PC-3 (cell line): ENCODE data around the gene UBE2S. TPM values are rescaled to one million over a fixed set of nuclear protein-coding genes. Genes with fewer than 3 reads are reported as not detected.
A peak's percentile ranks its signal among the peaks of the same experiment; 100 is the strongest.

Experiments used
- ATAC-seq: fragments of 200-7000 bp; cut with Tn5 transposase; 2 replicates; pipeline ENCODE4 v1.9.1; 2020; ENCODE audit warnings: mild to moderate bottlenecking, moderate library complexity
- BruUV-seq: library from RNA; stranded (reverse); fragments of 400-500 nt; replicated peaks from 2 replicates; lab custom pipeline; 2021; lab: Mats Ljungman, UMichigan
- CTCF ChIA-PET: fragments of 300-600 bp; sonication (Branson Sonifier 250); formaldehyde crosslinking; loops from one replicate; lab custom pipeline; 2022; ENCODE audit warnings: antibody characterized with exemption; lab: Charles Lee
- POLR2A ChIA-PET: fragments of 300-600 bp; sonication (Branson Sonifier 250); formaldehyde crosslinking; loops from one replicate; lab custom pipeline; 2022; ENCODE audit warnings: antibody characterized with exemption; ENCODE audit not compliant: unreplicated experiment; lab: Charles Lee
- DNase-seq: peaks from one replicate; pipeline ENCODE4 v3.0.0-alpha.2; 2015
- H2AFZ ChIP-seq: fragments of 300-600 bp; sonication (generic); 2 replicates; pipeline ENCODE4 v1.6.0; 2016; ENCODE audit warnings: antibody characterized with exemption, low read length
- H3F3A ChIP-seq: fragments of 300-600 bp; sonication (generic); one replicate; pipeline ENCODE4 v1.6.0; 2017; ENCODE audit warnings: antibody characterized with exemption, low read length, control low read depth, mild to moderate bottlenecking; ENCODE audit not compliant: unreplicated experiment
- H3K27ac ChIP-seq: fragments of 300-600 bp; sonication (generic); 2 replicates; pipeline ENCODE4 v1.5.1; 2016; ENCODE audit warnings: mild to moderate bottlenecking, low read length
- H3K27me3 ChIP-seq: fragments of 300-600 bp; sonication (generic); 2 replicates; pipeline ENCODE4 v1.6.1; 2016; ENCODE audit warnings: low read length, mixed read lengths
- H3K36me3 ChIP-seq: fragments of 300-600 bp; sonication (generic); 2 replicates; pipeline ENCODE4 v1.6.1; 2016; ENCODE audit warnings: low read depth, mixed run types, low read length, mixed read lengths
- H3K4me1 ChIP-seq: fragments of 300-600 bp; sonication (generic); 2 replicates; pipeline ENCODE4 v1.5.1; 2016; ENCODE audit warnings: low read length; ENCODE audit not compliant: insufficient read depth
- H3K4me2 ChIP-seq: fragments of 300-600 bp; sonication (generic); 2 replicates; pipeline ENCODE4 v1.6.0; 2016; ENCODE audit warnings: low read length
- H3K4me3 ChIP-seq: fragments of 300-600 bp; sonication (generic); 2 replicates; pipeline ENCODE4 v1.5.1; 2016; ENCODE audit warnings: mild to moderate bottlenecking, low read length, mixed read lengths
- H3K79me2 ChIP-seq: fragments of 300-600 bp; sonication (generic); 2 replicates; pipeline ENCODE4 v1.6.1; 2017; ENCODE audit warnings: low read length, mixed read lengths
- H3K9ac ChIP-seq: fragments of 300-600 bp; sonication (generic); 2 replicates; pipeline ENCODE4 v1.6.0; 2016; ENCODE audit warnings: mild to moderate bottlenecking, low read length
- H3K9me2 ChIP-seq: fragments of 300-600 bp; sonication (generic); replicated peaks from 2 replicates; pipeline ENCODE4 v1.6.1; 2016; ENCODE audit warnings: mixed run types, low read length, mixed read lengths
- H3K9me3 ChIP-seq: fragments of 300-600 bp; sonication (generic); 2 replicates; pipeline ENCODE4 v1.6.1; 2016; ENCODE audit warnings: low read length, mixed read lengths
- H4K20me1 ChIP-seq: fragments of 300-600 bp; sonication (generic); 2 replicates; pipeline ENCODE4 v1.6.1; 2016; ENCODE audit warnings: low read length, mixed read lengths
- EZH2 ChIP-seq: fragments of 300-600 bp; sonication (generic); IDR thresholded peaks from one replicate; pipeline ENCODE4 v1.6.1; 2017; ENCODE audit warnings: antibody characterized with exemption, mild to moderate bottlenecking, low read length; ENCODE audit not compliant: unreplicated experiment
- EZH2phosphoT487 ChIP-seq: fragments of 300-600 bp; sonication (generic); IDR thresholded peaks from 2 replicates; pipeline ENCODE4 v1.6.1; 2018; ENCODE audit warnings: mild to moderate bottlenecking, antibody characterized with exemption, low read length, borderline replicate concordance
- intact Hi-C: fragments of 100-400 bp; cut with micrococcal nuclease; formaldehyde crosslinking; loops from 2 replicates; pipeline ENCODE4 v1.9.0; 2023
- total RNA-seq: library from RNA; depleted of rRNA; stranded (reverse); fragments of >200 nt; gene quantifications from 2 replicates; pipeline ENCODE4 v1.2.3, GENCODE V29; 2014
- TF ChIP-seq, protein P1 (sequence below): fragments of 300-600 bp; sonication (generic); conservative IDR thresholded peaks from 2 replicates; pipeline ENCODE4 v1.5.1; 2017; ENCODE audit warnings: antibody characterized with exemption, low read depth, mild to moderate bottlenecking, low read length

UBE2S gene
- total RNA-seq, 1 experiment from 2014 or later: 2,245 TPM

DNA sequence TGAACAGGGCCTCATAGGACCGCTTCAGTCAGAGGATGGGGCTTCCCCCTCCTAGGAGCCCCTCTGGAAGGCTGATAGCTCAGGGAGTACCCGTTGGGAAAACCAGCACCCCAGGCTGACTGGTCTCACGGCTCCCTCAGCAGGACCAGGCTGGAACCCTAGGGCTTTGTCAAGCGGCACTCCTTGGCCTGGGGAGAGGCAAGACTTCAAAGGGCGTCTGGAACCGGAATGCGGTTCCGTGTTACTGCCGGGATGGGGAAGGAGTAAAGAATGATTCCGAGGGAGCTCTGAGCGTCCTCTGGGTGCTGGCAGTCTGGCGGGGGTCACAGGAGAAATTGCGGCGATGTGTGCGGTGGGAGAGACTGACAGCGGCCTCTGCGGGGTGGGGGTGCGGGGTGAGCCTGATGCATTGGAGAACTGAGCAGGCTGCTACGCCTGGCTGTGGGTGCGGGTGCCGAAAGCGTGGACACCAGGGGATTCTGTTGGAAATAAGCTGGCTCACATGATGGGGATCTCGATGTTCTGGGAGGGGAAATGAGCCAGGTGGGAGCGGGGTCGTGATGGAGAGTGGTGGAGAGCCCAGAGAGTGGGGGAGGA lies 54.9 kb downstream of the UBE2S start:
- Histone ChIP-seq H3K9ac (no peak overlapping the region), H3K79me2 (no peaks in the 10 kb centered on the region), H4K20me1 (no peaks in the 10 kb centered on the region), H3K4me3 (peak overlapping the region; percentile 68; the same call in 1 of the 2 replicates), H3K27ac (peak overlapping the region; percentile 16; the same call in 1 of the 2 replicates), H3K9me3 (no peaks in the 10 kb centered on the region), H2AFZ (no peak overlapping the region), H3K4me1 (peaks cover 45% of the 10 kb centered on the region), H3F3A (no peaks in the 10 kb centered on the region), H3K36me3 (no peaks in the 10 kb centered on the region), H3K27me3 (peaks cover 17% of the 10 kb centered on the region), H3K4me2 (peak overlapping the region; percentile 91), H3K9me2 (no peaks in the 10 kb centered on the region)
- BruUV-seq: no TSS peak
- no peak for ATAC-seq
- DNase-seq: no peak
- ChIA-PET CTCF (no interaction called here), POLR2A (interaction anchor here (0.6 kb wide), 1 partner anchor 93 kb away, joined by 7 read pairs; no protein-coding TSS in a partner anchor)
- TF ChIP-seq EZH2phosphoT487: no peak
- TF ChIP-seq EZH2: no peak
- TF ChIP-seq, protein P1, sequence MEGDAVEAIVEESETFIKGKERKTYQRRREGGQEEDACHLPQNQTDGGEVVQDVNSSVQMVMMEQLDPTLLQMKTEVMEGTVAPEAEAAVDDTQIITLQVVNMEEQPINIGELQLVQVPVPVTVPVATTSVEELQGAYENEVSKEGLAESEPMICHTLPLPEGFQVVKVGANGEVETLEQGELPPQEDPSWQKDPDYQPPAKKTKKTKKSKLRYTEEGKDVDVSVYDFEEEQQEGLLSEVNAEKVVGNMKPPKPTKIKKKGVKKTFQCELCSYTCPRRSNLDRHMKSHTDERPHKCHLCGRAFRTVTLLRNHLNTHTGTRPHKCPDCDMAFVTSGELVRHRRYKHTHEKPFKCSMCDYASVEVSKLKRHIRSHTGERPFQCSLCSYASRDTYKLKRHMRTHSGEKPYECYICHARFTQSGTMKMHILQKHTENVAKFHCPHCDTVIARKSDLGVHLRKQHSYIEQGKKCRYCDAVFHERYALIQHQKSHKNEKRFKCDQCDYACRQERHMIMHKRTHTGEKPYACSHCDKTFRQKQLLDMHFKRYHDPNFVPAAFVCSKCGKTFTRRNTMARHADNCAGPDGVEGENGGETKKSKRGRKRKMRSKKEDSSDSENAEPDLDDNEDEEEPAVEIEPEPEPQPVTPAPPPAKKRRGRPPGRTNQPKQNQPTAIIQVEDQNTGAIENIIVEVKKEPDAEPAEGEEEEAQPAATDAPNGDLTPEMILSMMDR: no peak
- intact Hi-C loops: no loop called here

DNA sequence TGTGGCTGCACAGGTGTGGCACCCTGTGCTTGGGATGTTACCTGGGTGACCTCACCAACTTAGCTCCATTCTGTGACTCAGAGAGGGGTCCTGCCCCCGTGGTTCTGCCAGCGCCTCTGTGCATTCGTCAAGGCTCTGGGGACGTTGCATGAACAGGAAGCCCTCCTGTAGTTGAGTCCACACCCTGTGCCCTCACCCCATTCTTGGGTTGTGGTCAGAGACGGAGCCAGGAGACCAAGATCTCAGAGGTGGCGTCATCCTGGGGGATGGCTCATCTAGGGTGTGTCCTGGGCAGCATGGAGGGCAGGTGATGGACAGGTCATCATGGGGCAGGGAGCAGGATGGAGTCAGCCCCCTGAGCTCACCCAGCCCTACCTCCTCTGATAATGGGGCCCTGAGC lies 55.5 kb downstream of the UBE2S start:
- peaks cover 17% of the 10 kb centered on the region for H3K27me3 ChIP-seq
- ATAC-seq (peak; percentile 41), DNase-seq (peak; percentile 89)
- H3K9me3 ChIP-seq: no peaks in the 10 kb centered on the region
- no peaks in the 10 kb centered on the region for H4K20me1 ChIP-seq
- no peak for TF ChIP-seq EZH2
- TF ChIP-seq, protein P1: no peak
- TF ChIP-seq EZH2phosphoT487: no peak
- POLR2A ChIA-PET: interaction anchor here (0.6 kb wide), 1 partner anchor 13 kb away, joined by 4 read pairs; the partner anchor contains the start of gene KMT5C
- H3K9me2 ChIP-seq: no peaks in the 10 kb centered on the region
- no peak overlapping the region for H3K4me3 ChIP-seq
- BruUV-seq: no TSS peak
- peaks cover 45% of the 10 kb centered on the region for H3K4me1 ChIP-seq
- intact Hi-C loops: no loop called here
- H3F3A ChIP-seq: no peaks in the 10 kb centered on the region
- H3K9ac ChIP-seq: no peak overlapping the region
- CTCF ChIA-PET: no interaction called here
- H2AFZ ChIP-seq: no peak overlapping the region
- peak overlapping the region; percentile 49 for H3K27ac ChIP-seq
- H3K79me2 ChIP-seq: no peaks in the 10 kb centered on the region
- H3K36me3 ChIP-seq: no peaks in the 10 kb centered on the region; the same call in 1 of the 2 replicates
- H3K4me2 ChIP-seq: peak overlapping the region; percentile 91

DNA sequence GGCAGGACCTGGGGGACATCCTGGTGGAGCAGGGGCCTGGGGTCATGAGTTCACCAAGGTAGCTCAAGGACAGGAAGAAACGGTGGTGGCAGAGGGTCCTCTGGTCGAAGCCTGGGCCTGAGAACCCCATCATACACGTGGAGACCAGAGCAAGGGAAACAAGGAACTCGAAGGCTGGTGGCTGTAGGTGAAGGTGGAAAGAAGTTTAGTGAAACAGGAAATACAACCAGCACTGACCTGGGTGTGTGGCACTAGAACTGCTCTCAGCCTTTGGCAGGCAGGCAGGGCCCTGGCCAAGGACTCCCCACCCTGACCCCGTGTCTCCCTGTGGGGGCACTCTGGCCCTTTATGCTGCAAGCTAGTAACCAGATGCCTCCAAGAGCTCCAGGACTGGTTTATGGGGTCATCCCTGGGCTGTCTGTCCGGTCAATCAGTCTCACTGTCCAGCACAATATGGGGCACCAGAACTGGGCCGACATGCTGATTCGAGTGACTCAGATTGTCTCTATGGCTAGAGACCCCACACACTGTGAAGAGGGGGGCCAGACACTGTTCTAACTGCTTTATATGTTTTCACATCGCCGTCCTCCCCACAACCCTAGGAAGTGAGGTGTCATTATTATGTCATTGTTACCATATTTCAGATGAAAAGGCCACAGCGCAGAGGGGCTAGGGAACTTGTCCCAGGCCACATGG lies 56.8 kb downstream of the UBE2S start:
- POLR2A ChIA-PET: no interaction called here
- CTCF ChIA-PET: no interaction called here
- H3K27ac ChIP-seq: peak overlapping the region; percentile 49; the same call in 1 of the 2 replicates

More for the DNA sequence above, 56.8 kb downstream of the UBE2S start:
- no TSS peak for BruUV-seq
- peaks cover 17% of the 10 kb centered on the region for H3K27me3 ChIP-seq
- H3K4me1 ChIP-seq: peaks cover 45% of the 10 kb centered on the region
- H4K20me1 ChIP-seq: no peaks in the 10 kb centered on the region
- H3K9ac ChIP-seq: no peak overlapping the region
- no peak overlapping the region for H3K4me3 ChIP-seq
- TF ChIP-seq, protein P1: no peak
- TF ChIP-seq EZH2phosphoT487: no peak
- no peak for TF ChIP-seq EZH2
- ATAC-seq (no peak), DNase-seq (no peak)
- no peaks in the 10 kb centered on the region for H3K9me3 ChIP-seq
- H2AFZ ChIP-seq: no peak overlapping the region
- no peaks in the 10 kb centered on the region for H3K9me2 ChIP-seq
- H3K36me3 ChIP-seq: no peaks in the 10 kb centered on the region; the same call in 1 of the 2 replicates
- no peaks in the 10 kb centered on the region for H3F3A ChIP-seq
- intact Hi-C loops: no loop called here
- H3K79me2 ChIP-seq: no peaks in the 10 kb centered on the region
- no peak overlapping the region for H3K4me2 ChIP-seq
